Measurements from ENCODE around the gene HES7.

The HES7 gene

GRCh38 chr17:8133941-8134340 lies 10.0 kb upstream of the HES7 start:
- no peaks in the 10 kb centered on the region for H3K36me3 ChIP-seq (ENCODE audit: insufficient read depth, low read length)
- no peak overlapping the region for H3K4me2 ChIP-seq (ENCODE audit: low read length)
- no peak overlapping the region for H3K4me3 ChIP-seq (ENCODE audit: low read depth, low read length, poor library complexity, severe bottlenecking)
- TF ChIP-seq CTCF (IDR thresholded peaks at IDR 0.05; ENCODE audit: low read length) (no peak), EZH2 (IDR thresholded peaks at IDR 0.05; ENCODE audit: borderline replicate concordance, low read length) (no peak)
- no peaks in the 10 kb centered on the region for H3K9me3 ChIP-seq (ENCODE audit: low read length)
- peaks cover 6% of the 10 kb centered on the region for H3K4me1 ChIP-seq (ENCODE audit: insufficient read depth, low read length, severe bottlenecking)
- H3K9ac ChIP-seq (ENCODE audit: low read length) = no peak overlapping the region
- H3K27me3 ChIP-seq (ENCODE audit: insufficient read depth, low read length) = no peaks in the 10 kb centered on the region
- H2AFZ ChIP-seq (ENCODE audit: low read length) = no peak overlapping the region
- no peak overlapping the region for H3K27ac ChIP-seq (ENCODE audit: low read depth, low read length, poor library complexity, severe bottlenecking)
- no peaks in the 10 kb centered on the region for H4K20me1 ChIP-seq (ENCODE audit: insufficient read depth, low read length)
- no peaks in the 10 kb centered on the region for H3K79me2 ChIP-seq (ENCODE audit: insufficient read depth, low read length)
- H3K9me2 ChIP-seq (ENCODE audit: low read depth, low read length) = no peaks in the 10 kb centered on the region
- no peaks in the 10 kb centered on the region for H3F3A ChIP-seq (ENCODE audit: insufficient read depth, low read length)

- Histone ChIP-seq H3K9me3 (ENCODE audit: low read length) (no peaks in the 10 kb centered on the region), H4K20me1 (ENCODE audit: insufficient read depth, low read length) (no peaks in the 10 kb centered on the region), H2AFZ (ENCODE audit: low read length) (no peak overlapping the region), H3K4me2 (ENCODE audit: low read length) (no peak overlapping the region), H3K9me2 (ENCODE audit: low read depth, low read length) (no peaks in the 10 kb centered on the region), H3K36me3 (ENCODE audit: insufficient read depth, low read length) (no peaks in the 10 kb centered on the region), H3K79me2 (ENCODE audit: insufficient read depth, low read length) (no peaks in the 10 kb centered on the region), H3K9ac (ENCODE audit: low read length) (no peak overlapping the region), H3F3A (ENCODE audit: insufficient read depth, low read length) (no peaks in the 10 kb centered on the region), H3K4me3 (ENCODE audit: low read depth, low read length, poor library complexity, severe bottlenecking) (no peak overlapping the region), H3K4me1 (ENCODE audit: insufficient read depth, low read length, severe bottlenecking) (peaks cover 5% of the 10 kb centered on the region), H3K27me3 (ENCODE audit: insufficient read depth, low read length) (no peaks in the 10 kb centered on the region), H3K27ac (ENCODE audit: low read depth, low read length, poor library complexity, severe bottlenecking) (no peak overlapping the region)
- no peak for TF ChIP-seq EZH2 (IDR thresholded peaks at IDR 0.05; ENCODE audit: borderline replicate concordance, low read length)
- TF ChIP-seq CTCF (IDR thresholded peaks at IDR 0.05; ENCODE audit: low read length) = no peak
These were observed 9.5 kb upstream of the HES7 start for GRCh38 chr17:8133399-8133798.

- H3K9ac ChIP-seq (ENCODE audit: low read length) = no peak overlapping the region
- H3K79me2 ChIP-seq (ENCODE audit: insufficient read depth, low read length) = no peaks in the 10 kb centered on the region
- no peaks in the 10 kb centered on the region for H3K27me3 ChIP-seq (ENCODE audit: insufficient read depth, low read length)
- no peaks in the 10 kb centered on the region for H3K9me3 ChIP-seq (ENCODE audit: low read length)
- H2AFZ ChIP-seq (ENCODE audit: low read length) = no peak overlapping the region
- no peak overlapping the region for H3K27ac ChIP-seq (ENCODE audit: low read depth, low read length, poor library complexity, severe bottlenecking)
- peaks cover 4% of the 10 kb centered on the region for H3K4me1 ChIP-seq (ENCODE audit: insufficient read depth, low read length, severe bottlenecking)
- H3F3A ChIP-seq (ENCODE audit: insufficient read depth, low read length) = peaks cover 2% of the 10 kb centered on the region
- no peaks in the 10 kb centered on the region for H3K9me2 ChIP-seq (ENCODE audit: low read depth, low read length)
- no peaks in the 10 kb centered on the region for H3K36me3 ChIP-seq (ENCODE audit: insufficient read depth, low read length)
- no peak for TF ChIP-seq CTCF (IDR thresholded peaks at IDR 0.05; ENCODE audit: low read length)
- no peak for TF ChIP-seq EZH2 (IDR thresholded peaks at IDR 0.05; ENCODE audit: borderline replicate concordance, low read length)
- no peak overlapping the region for H3K4me3 ChIP-seq (ENCODE audit: low read depth, low read length, poor library complexity, severe bottlenecking)
- H3K4me2 ChIP-seq (ENCODE audit: low read length) = no peak overlapping the region
- H4K20me1 ChIP-seq (ENCODE audit: insufficient read depth, low read length) = no peaks in the 10 kb centered on the region
These were observed 8.0 kb upstream of the HES7 start for GRCh38 chr17:8131844-8132441.

Measured in OCI-LY1 (cell line).